ENCODE results near the gene QKI.
A peak's percentile ranks its signal among the peaks of the same experiment; 100 is the strongest.
"Not testable (repeated sequence)": the region's sequence is repeated elsewhere in the genome, so short reads cannot be mapped to it uniquely, and the experiment has no call there.

Gene QKI

GRCh38 chr6:163583558-163583957 lies 169.0 kb downstream of the QKI start:
- DNase-seq, result peak in 1 of 3 donors; percentile 22

GRCh38 chr6:163585932-163586437 lies 171.5 kb downstream of the QKI start:
- DNase-seq, result peak; percentile 82 to 88 (median 85)

GRCh38 chr6:163586888-163587287 lies 172.4 kb downstream of the QKI start:
- no peak for DNase-seq

- DNase-seq, result no peak
Observed at GRCh38 chr6:163588220-163588919, 173.9 kb downstream of the QKI start.

GRCh38 chr6:163589387-163589786 lies 174.9 kb downstream of the QKI start:
- peak in 2 of 3 donors; percentile 25 to 31 for DNase-seq

- DNase-seq, result not testable (repeated sequence)
Observed at GRCh38 chr6:163590132-163590531, 175.6 kb downstream of the QKI start.

GRCh38 chr6:163592872-163593271 lies 178.4 kb downstream of the QKI start:
- DNase-seq, result no peak

GRCh38 chr6:163596174-163596573 lies 181.7 kb downstream of the QKI start:
- no peak for DNase-seq

GRCh38 chr6:163599136-163599535 lies 184.6 kb downstream of the QKI start:
- no peak for DNase-seq

- DNase-seq, result no peak
Observed at GRCh38 chr6:163599684-163600083, 185.2 kb downstream of the QKI start.

- no peak for DNase-seq
Observed at GRCh38 chr6:163600331-163600730, 185.8 kb downstream of the QKI start.

GRCh38 chr6:163600781-163601180 lies 186.3 kb downstream of the QKI start:
- DNase-seq, result no peak

- DNase-seq, result no peak
Observed at GRCh38 chr6:163602851-163603250, 188.3 kb downstream of the QKI start.

- no peak for DNase-seq
Observed at GRCh38 chr6:163603395-163603794, 188.9 kb downstream of the QKI start.

- DNase-seq, result peak; percentile 31 to 61 (median 51)
Observed at GRCh38 chr6:163605385-163606097, 191.0 kb downstream of the QKI start.

- no peak for DNase-seq
Observed at GRCh38 chr6:163607792-163608191, 193.3 kb downstream of the QKI start.

- no peak for DNase-seq
Observed at GRCh38 chr6:163608204-163608644, 193.7 kb downstream of the QKI start.

- no peak for DNase-seq
Observed at GRCh38 chr6:163612200-163612599, 197.7 kb downstream of the QKI start.

GRCh38 chr6:163613025-163613424 lies 198.5 kb downstream of the QKI start:
- DNase-seq, result no peak

- no peak for DNase-seq
Observed at GRCh38 chr6:163613668-163614067, 199.2 kb downstream of the QKI start.

- no peak for DNase-seq
Observed at GRCh38 chr6:163616452-163616851, 201.9 kb downstream of the QKI start.

- DNase-seq, result no peak
Observed at GRCh38 chr6:163617549-163617948, 203.0 kb downstream of the QKI start.

GRCh38 chr6:163620101-163620500 lies 205.6 kb downstream of the QKI start:
- DNase-seq, result no peak

- DNase-seq, result no peak
Observed at GRCh38 chr6:163620670-163621330, 206.3 kb downstream of the QKI start.
